Measurements from ENCODE around the gene YEATS2. TPM values are rescaled to one million over a fixed set of nuclear protein-coding genes. Genes with fewer than 3 reads are reported as not detected.

Gene YEATS2
- polyA plus RNA-seq, 1 donor from 2014 or later: 46.2 TPM

- Histone ChIP-seq H3K27ac (ENCODE audit: low read length) (no peak within 1 kb of the TSS), H3K79me2 (replicated peaks; ENCODE audit: insufficient read depth, low read length) (no peaks in the 10 kb centered on the region), H3K4me2 (ENCODE audit: low read length) (no peak within 1 kb of the TSS), H3K9ac (ENCODE audit: low read length) (peak within 1 kb of the TSS; percentile 29), H3K4me3 (ENCODE audit: low read length) (peak within 1 kb of the TSS; percentile 66), H3K9me3 (ENCODE audit: low read length) (no peaks in the 10 kb centered on the region), H3K9me2 (ENCODE audit: insufficient read depth, low read length) (no peaks in the 10 kb centered on the region), H3K27me3 (ENCODE audit: insufficient read depth, low read depth, low read length) (peaks cover 16% of the 10 kb centered on the region), H3F3A (ENCODE audit: insufficient read depth, low read length, poor library complexity, severe bottlenecking) (no peaks in the 10 kb centered on the region), H4K20me1 (ENCODE audit: insufficient read depth) (no peaks in the 10 kb centered on the region), H3K36me3 (ENCODE audit: insufficient read depth, low read length) (no peaks in the 10 kb centered on the region), H2AFZ (ENCODE audit: low read depth, low read length) (no peak within 1 kb of the TSS)
- TF ChIP-seq CTCF (IDR thresholded peaks at IDR 0.05; ENCODE audit: poor library complexity, severe bottlenecking): peak; percentile 35
- TF ChIP-seq TAF1 (IDR thresholded peaks at IDR 0.05; ENCODE audit: low read depth): no peak
- TF ChIP-seq, protein P1, sequence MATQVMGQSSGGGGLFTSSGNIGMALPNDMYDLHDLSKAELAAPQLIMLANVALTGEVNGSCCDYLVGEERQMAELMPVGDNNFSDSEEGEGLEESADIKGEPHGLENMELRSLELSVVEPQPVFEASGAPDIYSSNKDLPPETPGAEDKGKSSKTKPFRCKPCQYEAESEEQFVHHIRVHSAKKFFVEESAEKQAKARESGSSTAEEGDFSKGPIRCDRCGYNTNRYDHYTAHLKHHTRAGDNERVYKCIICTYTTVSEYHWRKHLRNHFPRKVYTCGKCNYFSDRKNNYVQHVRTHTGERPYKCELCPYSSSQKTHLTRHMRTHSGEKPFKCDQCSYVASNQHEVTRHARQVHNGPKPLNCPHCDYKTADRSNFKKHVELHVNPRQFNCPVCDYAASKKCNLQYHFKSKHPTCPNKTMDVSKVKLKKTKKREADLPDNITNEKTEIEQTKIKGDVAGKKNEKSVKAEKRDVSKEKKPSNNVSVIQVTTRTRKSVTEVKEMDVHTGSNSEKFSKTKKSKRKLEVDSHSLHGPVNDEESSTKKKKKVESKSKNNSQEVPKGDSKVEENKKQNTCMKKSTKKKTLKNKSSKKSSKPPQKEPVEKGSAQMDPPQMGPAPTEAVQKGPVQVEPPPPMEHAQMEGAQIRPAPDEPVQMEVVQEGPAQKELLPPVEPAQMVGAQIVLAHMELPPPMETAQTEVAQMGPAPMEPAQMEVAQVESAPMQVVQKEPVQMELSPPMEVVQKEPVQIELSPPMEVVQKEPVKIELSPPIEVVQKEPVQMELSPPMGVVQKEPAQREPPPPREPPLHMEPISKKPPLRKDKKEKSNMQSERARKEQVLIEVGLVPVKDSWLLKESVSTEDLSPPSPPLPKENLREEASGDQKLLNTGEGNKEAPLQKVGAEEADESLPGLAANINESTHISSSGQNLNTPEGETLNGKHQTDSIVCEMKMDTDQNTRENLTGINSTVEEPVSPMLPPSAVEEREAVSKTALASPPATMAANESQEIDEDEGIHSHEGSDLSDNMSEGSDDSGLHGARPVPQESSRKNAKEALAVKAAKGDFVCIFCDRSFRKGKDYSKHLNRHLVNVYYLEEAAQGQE (IDR thresholded peaks at IDR 0.05; ENCODE audit: borderline replicate concordance): no peak
- TF ChIP-seq POLR2AphosphoS5 (IDR thresholded peaks at IDR 0.05): no peak
Observed at GRCh38 chr3:183825456-183826161, 128.0 kb downstream of the YEATS2 start, which contains the start of gene MAP6D1. TSS of gene MAP6D1 (minus strand) at chr3:183825577. CDS start at chr3:183825547, 30 bp downstream.

- H3K9me2 ChIP-seq (ENCODE audit: insufficient read depth, low read length): no peaks in the 10 kb centered on the region
- no peaks in the 10 kb centered on the region for H3K36me3 ChIP-seq (ENCODE audit: insufficient read depth, low read length)
- no peaks in the 10 kb centered on the region for H3K9me3 ChIP-seq (ENCODE audit: low read length)
- peaks cover 16% of the 10 kb centered on the region for H3K27me3 ChIP-seq (ENCODE audit: insufficient read depth, low read depth, low read length)
- no peaks in the 10 kb centered on the region for H4K20me1 ChIP-seq (ENCODE audit: insufficient read depth)
- no peak overlapping the region for H3K4me2 ChIP-seq (ENCODE audit: low read length)
- H3K4me3 ChIP-seq (ENCODE audit: low read length): no peak overlapping the region
- no peak overlapping the region for H3K27ac ChIP-seq (ENCODE audit: low read length)
- H3K79me2 ChIP-seq (replicated peaks; ENCODE audit: insufficient read depth, low read length): no peaks in the 10 kb centered on the region
- no peak overlapping the region for H3K9ac ChIP-seq (ENCODE audit: low read length)
- H2AFZ ChIP-seq (ENCODE audit: low read depth, low read length): no peak overlapping the region
- H3F3A ChIP-seq (ENCODE audit: insufficient read depth, low read length, poor library complexity, severe bottlenecking): no peaks in the 10 kb centered on the region
- TF ChIP-seq MXI1 (conservative IDR thresholded peaks at IDR 0.05; ENCODE audit: poor library complexity, severe bottlenecking) (no peak), EZH2 (IDR thresholded peaks at IDR 0.05; ENCODE audit: borderline replicate concordance, insufficient read depth, low read length, poor library complexity, severe bottlenecking) (no peak), SMC3 (conservative IDR thresholded peaks at IDR 0.05; ENCODE audit: poor library complexity) (no peak), TAF1 (IDR thresholded peaks at IDR 0.05; ENCODE audit: low read depth) (no peak)
- TF ChIP-seq, protein P1 (IDR thresholded peaks at IDR 0.05; ENCODE audit: borderline replicate concordance): no peak
Observed at GRCh38 chr3:183826448-183827250, 129.1 kb downstream of the YEATS2 start.
